B cell (primary cell): ENCODE data around the gene TSPAN9. TPM values are rescaled to one million over a fixed set of nuclear protein-coding genes. Genes with fewer than 3 reads are reported as not detected.

Experiments used
- ATAC-seq: fragments of 200-7000 bp; cut with Tn5 transposase; one replicate; pipeline ENCODE4 v1.10.0; 2021; ENCODE audit warnings: low read depth, mild to moderate bottlenecking, moderate number of reproducible peaks, moderate library complexity
- CTCF ChIA-PET: fragments of 350-600 bp; sonication (Branson Sonifier 250); formaldehyde crosslinking; loops from one replicate; lab custom pipeline; 2021; ENCODE audit warnings: antibody characterized with exemption, inconsistent platforms; lab: Charles Lee
- POLR2A ChIA-PET: fragments of 350-600 bp; sonication (Branson Sonifier 250); formaldehyde crosslinking; loops from one replicate; lab custom pipeline; 2021; ENCODE audit warnings: antibody characterized with exemption; lab: Charles Lee
- DNase-seq: peaks from one replicate; pipeline ENCODE4 v3.0.0; 2013
- H2AFZ ChIP-seq: 2 replicates; pipeline ENCODE4 v1.6.1; 2012; ENCODE audit warnings: mild to moderate bottlenecking, low read depth, low read length; ENCODE audit not compliant: insufficient read depth, poor library complexity, severe bottlenecking
- H3K27ac ChIP-seq, 2 donors: 1 replicate in 1 of 2; 2 replicates in 1 of 2; pipeline ENCODE4 v1.5.1; 2012 to 2013; ENCODE audit warnings: low read length in 2 of 2, mild to moderate bottlenecking in 2 of 2, moderate library complexity in 1 of 2
- H3K27me3 ChIP-seq, 4 experiments: fragments of 200-600 bp in 1 of 4; sonication (generic) in 1 of 4; replicated peaks in 1 of 4; 1 replicate in 2 of 4; 2 replicates in 2 of 4; pipeline versions ENCODE4 v1.6.1 to v1.7.0; 2013 to 2016; ENCODE audit warnings: low read length in 3 of 4, mild to moderate bottlenecking in 2 of 4, mixed read lengths in 1 of 4, moderate library complexity in 1 of 4; ENCODE audit not compliant: insufficient read depth in 4 of 4, control insufficient read depth in 3 of 4; ENCODE audit errors: control extremely low read depth in 1 of 4
- H3K36me3 ChIP-seq, 2 experiments: replicated peaks in 1 of 2; 1 replicate in 1 of 2; 2 replicates in 1 of 2; pipeline versions ENCODE4 v1.6.1 to v1.7.1; 2013; ENCODE audit warnings: low read length in 1 of 2; ENCODE audit not compliant: insufficient read depth in 2 of 2, control insufficient read depth in 1 of 2; ENCODE audit errors: control extremely low read depth in 1 of 2, extremely low read depth in 1 of 2
- H3K4me1 ChIP-seq, 2 donors: fragments of 200-600 bp in 1 of 2; sonication (generic) in 1 of 2; 1 replicate in 1 of 2; 2 replicates in 1 of 2; pipeline versions ENCODE4 v1.5.1 to v1.6.1; 2013 to 2017; ENCODE audit warnings: low read length in 2 of 2; ENCODE audit not compliant: control insufficient read depth in 2 of 2, insufficient read depth in 2 of 2
- H3K4me2 ChIP-seq: replicated peaks from 2 replicates; pipeline ENCODE3; 2012; ENCODE audit warnings: mild to moderate bottlenecking, low read depth, low read length; ENCODE audit not compliant: poor library complexity, severe bottlenecking
- H3K4me3 ChIP-seq, 5 experiments: fragments of 200-600 bp in 1 of 5; sonication (generic) in 1 of 5; 1 replicate in 3 of 5; 2 replicates in 2 of 5; pipeline versions ENCODE4 v1.5.1 to v1.7.0; 2011 to 2016; ENCODE audit warnings: low read length in 4 of 5, mild to moderate bottlenecking in 4 of 5, low read depth in 2 of 5, control low read depth in 1 of 5, moderate library complexity in 1 of 5; ENCODE audit not compliant: insufficient read depth in 1 of 5; ENCODE audit errors: control extremely low read depth in 1 of 5, extremely low read depth in 1 of 5
- H3K79me2 ChIP-seq: fragments of 200-600 bp; sonication (generic); one replicate; pipeline ENCODE4 v1.6.0; 2016; ENCODE audit warnings: low read length; ENCODE audit not compliant: control insufficient read depth, insufficient read depth
- H3K9ac ChIP-seq: fragments of 200-600 bp; sonication (generic); 2 replicates; pipeline ENCODE4 v1.6.1; 2017; ENCODE audit warnings: mild to moderate bottlenecking, low read length, moderate library complexity
- H3K9me3 ChIP-seq, 3 donors: one replicate each; pipeline versions ENCODE4 v1.6.1 to v1.7.1; 2013; ENCODE audit warnings: low read length in 2 of 3; ENCODE audit not compliant: control insufficient read depth in 2 of 3, insufficient read depth in 1 of 3; ENCODE audit errors: control extremely low read depth in 1 of 3
- H4K20me1 ChIP-seq: 2 replicates; pipeline ENCODE4 v1.6.0; 2012; ENCODE audit warnings: mild to moderate bottlenecking, low read length; ENCODE audit not compliant: insufficient read depth, control insufficient read depth, poor library complexity, severe bottlenecking
- H3K27ac Mint-ChIP-seq: one replicate; pipeline ENCODE4 v1.8.0; 2021; ENCODE audit warnings: mixed read lengths
- H3K27me3 Mint-ChIP-seq: one replicate; pipeline ENCODE4 v1.8.0; 2021; ENCODE audit warnings: mixed read lengths
- H3K4me1 Mint-ChIP-seq: one replicate; pipeline ENCODE4 v1.8.0; 2021; ENCODE audit warnings: mixed read lengths
- H3K4me3 Mint-ChIP-seq: one replicate; pipeline ENCODE4 v1.8.0; 2021; ENCODE audit warnings: mixed read lengths
- H3K9me3 Mint-ChIP-seq: one replicate; pipeline ENCODE4 v1.8.0; 2022; ENCODE audit warnings: mixed read lengths; ENCODE audit not compliant: insufficient read depth
- CTCF ChIP-seq: fragments of 200-600 bp; IDR thresholded peaks from one replicate; pipeline ENCODE4 v1.8.0; 2022; ENCODE audit warnings: antibody characterized with exemption, mild to moderate bottlenecking
- EZH2 ChIP-seq: IDR thresholded peaks from 2 replicates; pipeline ENCODE4 v1.6.1; 2012; ENCODE audit warnings: borderline replicate concordance, low read depth, mild to moderate bottlenecking, moderate library complexity, low read length; ENCODE audit not compliant: insufficient read depth, poor library complexity, severe bottlenecking
- WGBS: methylation state at CpG from one replicate; pipeline ENCODE4 v1.1.5; 2013; ENCODE audit warnings: missing lambda C conversion rate; ENCODE audit not compliant: insufficient coverage; 5-methylcytosine and 5-hydroxymethylcytosine counted together
- intact Hi-C: fragments of 100-400 bp; cut with micrococcal nuclease; formaldehyde crosslinking; loops from one replicate; pipeline ENCODE4 v1.10.0; 2022
- polyA plus RNA-seq: library from polyadenylated mRNA; depleted of rRNA; stranded (reverse); fragments of >200 nt; gene quantifications from 2 replicates; pipeline ENCODE4 v1.2.3, GENCODE V29; 2012
- total RNA-seq, 2 donors: library from RNA; stranded (reverse); fragments of 120-200 nt in 1 of 2; gene quantifications; 1 replicate in 1 of 2; 2 replicates in 1 of 2; pipeline versions ENCODE4 v1.2.3 to v1.2.4, GENCODE V29; 2013 to 2022

TSPAN9 gene
- total and polyA plus RNA-seq, 2 donors (not counting 1 experiment from before 2014, with no cell fraction given): 0.15 to 0.37 TPM

- 80% methylated on average over 11 of the region's 21 CpGs for WGBS
- ChIA-PET CTCF (interaction anchor here (5.2 kb wide), 1 partner anchor 142 kb away, joined by 44 read pairs; no protein-coding TSS in a partner anchor), POLR2A (no interaction called here)
- Histone ChIP-seq H2AFZ (no peak overlapping the region), H3K9me3 (peaks cover 0 to 9% (median 3%) of the 10 kb centered on the region in 3 donors), H3K27ac (no peak overlapping the region), H3K4me1 (peaks cover 14 to 16% of the 10 kb centered on the region in 2 donors), H3K9ac (no peak overlapping the region), H3K27me3 (peaks cover 0 to 28% (median 6%) of the 10 kb centered on the region in 4 experiments), H3K4me3 (no peak overlapping the region), H3K79me2 (no peaks in the 10 kb centered on the region), H4K20me1 (no peaks in the 10 kb centered on the region), H3K36me3 (no peaks in the 10 kb centered on the region), H3K4me2 (no peak overlapping the region)
- Mint-ChIP-seq H3K9me3 (peaks cover 5% of the 10 kb centered on the region), H3K27me3 (peaks cover 63% of the 10 kb centered on the region), H3K4me3 (no peak overlapping the region), H3K27ac (no peak overlapping the region), H3K4me1 (peaks cover 14% of the 10 kb centered on the region)
- intact Hi-C loops: no loop called here
- ATAC-seq: no peak
- TF ChIP-seq EZH2 (no peak), CTCF (no peak)
- no peak for DNase-seq
Observed at GRCh38 chr12:3132636-3133404, 55.6 kb downstream of the TSPAN9 start.

- Histone ChIP-seq H3K27ac (no peak overlapping the region), H3K27me3 (peaks cover 0 to 28% (median 6%) of the 10 kb centered on the region in 4 experiments), H4K20me1 (no peaks in the 10 kb centered on the region), H2AFZ (no peak overlapping the region), H3K79me2 (no peaks in the 10 kb centered on the region), H3K9me3 (peaks cover 0 to 9% (median 3%) of the 10 kb centered on the region in 3 donors), H3K36me3 (no peaks in the 10 kb centered on the region), H3K4me2 (no peak overlapping the region), H3K9ac (no peak overlapping the region), H3K4me3 (no peak overlapping the region), H3K4me1 (peaks cover 14 to 16% of the 10 kb centered on the region in 2 donors)
- TF ChIP-seq CTCF (no peak), EZH2 (no peak)
- ATAC-seq: no peak
- intact Hi-C loops: no loop called here
- H3K27ac Mint-ChIP-seq: no peak overlapping the region
- no peak for DNase-seq
- H3K9me3 Mint-ChIP-seq: peaks cover 3% of the 10 kb centered on the region
- CTCF ChIA-PET: interaction anchor here (5.2 kb wide), 1 partner anchor 141 kb away, joined by 44 read pairs; no protein-coding TSS in a partner anchor
- H3K4me3 Mint-ChIP-seq: no peak overlapping the region
- POLR2A ChIA-PET: no interaction called here
- H3K4me1 Mint-ChIP-seq: peaks cover 14% of the 10 kb centered on the region
- H3K27me3 Mint-ChIP-seq: peaks cover 58% of the 10 kb centered on the region
Observed at GRCh38 chr12:3133405-3133783, 56.2 kb downstream of the TSPAN9 start.
